Endothelial cell of umbilical vein (primary cell): ENCODE measurements around the gene SLC35A4.

Experiments used
- EZH2 ChIP-seq: IDR thresholded peaks from 2 replicates; pipeline ENCODE4 v1.6.1; 2012; ENCODE audit warnings: borderline replicate concordance, low read depth, mild to moderate bottlenecking, moderate library complexity, low read length, inconsistent platforms; ENCODE audit not compliant: severe bottlenecking
- FOS ChIP-seq: IDR thresholded peaks from 2 replicates; pipeline ENCODE4 v1.6.1; 2011; ENCODE audit warnings: mild to moderate bottlenecking, low read length, moderate library complexity, borderline replicate concordance; ENCODE audit not compliant: insufficient read depth
- GATA2 ChIP-seq: IDR thresholded peaks from 2 replicates; pipeline ENCODE4 v1.7.0; 2011; ENCODE audit warnings: low read depth, mild to moderate bottlenecking, moderate library complexity, mixed read lengths, low read length; ENCODE audit not compliant: insufficient read length, insufficient read depth
- MYC ChIP-seq: IDR thresholded peaks from one replicate; pipeline ENCODE4 v1.6.1; 2011; ENCODE audit warnings: mild to moderate bottlenecking, low read depth, low read length
- POLR2A ChIP-seq: IDR thresholded peaks from 2 replicates; pipeline ENCODE4 v1.6.1; 2012; ENCODE audit warnings: low read depth, mild to moderate bottlenecking, control low read depth, low read length
- POLR2AphosphoS5 ChIP-seq: IDR thresholded peaks from 2 replicates; pipeline ENCODE4 v1.6.1; 2012; ENCODE audit warnings: low read depth, mild to moderate bottlenecking, control low read depth, low read length, moderate library complexity; ENCODE audit not compliant: insufficient read depth
- TF ChIP-seq, protein P1 (sequence below), 2 donors: IDR thresholded peaks; 1 replicate in 1 of 2; 2 replicates in 1 of 2; pipeline ENCODE4 v1.5.1; 2011; ENCODE audit warnings: low read length in 2 of 2, mild to moderate bottlenecking in 2 of 2, moderate library complexity in 2 of 2, control low read depth in 1 of 2, inconsistent platforms in 1 of 2, low read depth in 1 of 2; ENCODE audit not compliant: insufficient read depth in 1 of 2; ENCODE audit errors: extremely low read depth in 1 of 2
- TF ChIP-seq, protein P2 (sequence below): IDR thresholded peaks from 2 replicates; pipeline ENCODE4 v1.6.1; 2011; ENCODE audit not compliant: insufficient read depth, insufficient read length

GRCh38 chr5:140590861-140591260, 26.2 kb downstream of the SLC35A4 start:
- TF ChIP-seq EZH2 (no peak), POLR2A (no peak), POLR2AphosphoS5 (no peak), MYC (no peak), FOS (no peak), GATA2 (no peak)
- TF ChIP-seq, protein P1, sequence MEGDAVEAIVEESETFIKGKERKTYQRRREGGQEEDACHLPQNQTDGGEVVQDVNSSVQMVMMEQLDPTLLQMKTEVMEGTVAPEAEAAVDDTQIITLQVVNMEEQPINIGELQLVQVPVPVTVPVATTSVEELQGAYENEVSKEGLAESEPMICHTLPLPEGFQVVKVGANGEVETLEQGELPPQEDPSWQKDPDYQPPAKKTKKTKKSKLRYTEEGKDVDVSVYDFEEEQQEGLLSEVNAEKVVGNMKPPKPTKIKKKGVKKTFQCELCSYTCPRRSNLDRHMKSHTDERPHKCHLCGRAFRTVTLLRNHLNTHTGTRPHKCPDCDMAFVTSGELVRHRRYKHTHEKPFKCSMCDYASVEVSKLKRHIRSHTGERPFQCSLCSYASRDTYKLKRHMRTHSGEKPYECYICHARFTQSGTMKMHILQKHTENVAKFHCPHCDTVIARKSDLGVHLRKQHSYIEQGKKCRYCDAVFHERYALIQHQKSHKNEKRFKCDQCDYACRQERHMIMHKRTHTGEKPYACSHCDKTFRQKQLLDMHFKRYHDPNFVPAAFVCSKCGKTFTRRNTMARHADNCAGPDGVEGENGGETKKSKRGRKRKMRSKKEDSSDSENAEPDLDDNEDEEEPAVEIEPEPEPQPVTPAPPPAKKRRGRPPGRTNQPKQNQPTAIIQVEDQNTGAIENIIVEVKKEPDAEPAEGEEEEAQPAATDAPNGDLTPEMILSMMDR (IDR thresholded peaks at IDR 0.05; ENCODE audit: extremely low read depth in 1 of 2, insufficient read depth in 1 of 2, low read depth in 1 of 2, low read length in 2 of 2), result no peak
- TF ChIP-seq, protein P2, sequence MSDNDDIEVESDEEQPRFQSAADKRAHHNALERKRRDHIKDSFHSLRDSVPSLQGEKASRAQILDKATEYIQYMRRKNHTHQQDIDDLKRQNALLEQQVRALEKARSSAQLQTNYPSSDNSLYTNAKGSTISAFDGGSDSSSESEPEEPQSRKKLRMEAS, result no peak
